Transverse colon (tissue), 4 donors: ENCODE measurements around the gene MVB12A. TPM values are rescaled to one million over a fixed set of nuclear protein-coding genes. Genes with fewer than 3 reads are reported as not detected.

Experiments
- DNase-seq: peaks from one replicate; pipeline ENCODE4 v3.0.0-alpha.2; 2019
- H3K27ac ChIP-seq, 4 donors: fragments of 200-600 bp; sonication (generic); 2 replicates each; pipeline ENCODE4 v1.5.1; 2016 to 2018; ENCODE audit warnings: inconsistent platforms in 4 of 4
- H3K27me3 ChIP-seq: fragments of 200-600 bp; sonication (generic); 2 replicates; pipeline ENCODE4 v1.5.1; 2017; ENCODE audit warnings: inconsistent platforms
- H3K36me3 ChIP-seq, 4 donors: fragments of 200-600 bp; sonication (generic); 2 replicates each; pipeline ENCODE4 v1.5.1; 2017 to 2019; ENCODE audit warnings: inconsistent platforms in 4 of 4
- H3K4me1 ChIP-seq, 4 donors: fragments of 200-600 bp; sonication (generic); 2 replicates each; pipeline ENCODE4 v1.5.1; 2017 to 2020; ENCODE audit warnings: inconsistent platforms in 4 of 4
- H3K4me3 ChIP-seq, 4 donors: fragments of 200-600 bp; sonication (generic); 1 replicate in 1 of 4; 2 replicates in 3 of 4; pipeline versions ENCODE4 v1.5.1 to v1.6.1; 2017 to 2019; ENCODE audit warnings: inconsistent platforms in 4 of 4
- H3K9me3 ChIP-seq, 2 donors: fragments of 200-600 bp; sonication (generic); 2 replicates each; pipeline ENCODE4 v1.5.1; 2017 to 2019; ENCODE audit warnings: inconsistent platforms in 2 of 2
- EP300 ChIP-seq: sonication (generic); formaldehyde crosslinking; IDR thresholded peaks from one replicate; pipeline ENCODE4 v1.6.1; 2017; ENCODE audit warnings: antibody characterized with exemption, low read depth
- POLR2A ChIP-seq: fragments of 450-650 bp; IDR thresholded peaks from one replicate; pipeline ENCODE4 v1.6.1; 2016; ENCODE audit warnings: antibody characterized with exemption, mild to moderate bottlenecking, moderate library complexity
- POLR2AphosphoS5 ChIP-seq, 3 donors: sonication (generic); formaldehyde crosslinking; IDR thresholded peaks; one replicate each; pipeline ENCODE4 v1.6.1; 2016; ENCODE audit warnings: antibody characterized with exemption in 3 of 3
- whole genome bisulfite sequencing, 2 donors: methylation state at CpG; one replicate each; pipeline ENCODE4 v1.1.5; 2018; ENCODE audit warnings: low coverage in 1 of 2; 5-methylcytosine and 5-hydroxymethylcytosine counted together
- in situ Hi-C, 4 donors: fragments of 200-750 bp; cut with MboI; loops; one replicate each; pipeline versions ENCODE4 v1.15.0 to v1.15.1; 2017; ENCODE audit warnings: low sequenced_read_pairs in 3 of 4, low pct_ligation_motif_present in 1 of 4, low pct_unique_long_range_greater_than_20kb in 1 of 4
- intact Hi-C: fragments of 100-400 bp; cut with DNase I; formaldehyde crosslinking; loops from one replicate; pipeline ENCODE4 v1.15.1; 2023; ENCODE audit warnings: low total_unique reads
- total RNA-seq, 4 donors: library from RNA; depleted of rRNA; stranded (reverse); fragments of >200 nt; gene quantifications; one replicate each; pipeline ENCODE4 v1.1.0, GENCODE V29; 2016
- TF ChIP-seq, protein P1 (sequence below), 5 experiments: fragments of 200-600 bp in 3 of 5; fragments of 450-650 bp in 2 of 5; sonication (generic) in 3 of 5; IDR thresholded peaks; 1 replicate in 2 of 5; 2 replicates in 3 of 5; pipeline ENCODE4 v1.5.1; 2016 to 2017; ENCODE audit warnings: antibody characterized with exemption in 5 of 5, inconsistent platforms in 3 of 5, mild to moderate bottlenecking in 2 of 5, moderate library complexity in 1 of 5

The MVB12A gene
- total RNA-seq, 4 donors from 2014 or later, result 22.9 to 84.2 (median 83.1) TPM

DNA sequence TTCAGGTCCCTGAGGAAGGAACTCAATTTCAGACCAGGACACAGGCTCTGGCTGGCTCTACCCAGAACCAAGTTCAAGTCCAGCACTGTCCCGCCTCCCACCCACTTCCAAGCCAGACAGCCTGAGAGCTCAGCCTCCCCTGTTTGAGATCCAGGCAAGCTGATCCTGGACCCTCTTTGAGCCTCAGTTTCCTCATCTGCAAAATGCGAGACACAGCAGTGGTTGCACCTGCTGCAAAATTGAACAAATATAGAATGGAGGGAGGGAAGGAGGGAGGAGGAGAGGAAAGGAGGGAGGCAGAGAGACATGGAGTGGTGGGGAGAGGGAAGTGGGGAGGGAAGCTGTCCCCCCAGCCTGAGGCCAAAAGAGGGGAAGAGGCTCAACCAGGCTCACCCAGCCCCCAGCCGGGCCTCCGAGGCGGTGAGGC is 27.9 kb downstream of the MVB12A start:
- H3K27ac ChIP-seq, result no peak overlapping the region
- H3K36me3 ChIP-seq, result no peaks in the 10 kb centered on the region
- no peaks in the 10 kb centered on the region for H3K9me3 ChIP-seq
- WGBS, 2 donors, result 0 to 35% methylated on average over 1 to 5 of the region's 5 CpGs
- in situ Hi-C loops, result no loop called here
- no peak for DNase-seq
- H3K4me3 ChIP-seq, result peak overlapping the region in 2 of 4 donors; percentile 36 to 50
- TF ChIP-seq, protein P1, sequence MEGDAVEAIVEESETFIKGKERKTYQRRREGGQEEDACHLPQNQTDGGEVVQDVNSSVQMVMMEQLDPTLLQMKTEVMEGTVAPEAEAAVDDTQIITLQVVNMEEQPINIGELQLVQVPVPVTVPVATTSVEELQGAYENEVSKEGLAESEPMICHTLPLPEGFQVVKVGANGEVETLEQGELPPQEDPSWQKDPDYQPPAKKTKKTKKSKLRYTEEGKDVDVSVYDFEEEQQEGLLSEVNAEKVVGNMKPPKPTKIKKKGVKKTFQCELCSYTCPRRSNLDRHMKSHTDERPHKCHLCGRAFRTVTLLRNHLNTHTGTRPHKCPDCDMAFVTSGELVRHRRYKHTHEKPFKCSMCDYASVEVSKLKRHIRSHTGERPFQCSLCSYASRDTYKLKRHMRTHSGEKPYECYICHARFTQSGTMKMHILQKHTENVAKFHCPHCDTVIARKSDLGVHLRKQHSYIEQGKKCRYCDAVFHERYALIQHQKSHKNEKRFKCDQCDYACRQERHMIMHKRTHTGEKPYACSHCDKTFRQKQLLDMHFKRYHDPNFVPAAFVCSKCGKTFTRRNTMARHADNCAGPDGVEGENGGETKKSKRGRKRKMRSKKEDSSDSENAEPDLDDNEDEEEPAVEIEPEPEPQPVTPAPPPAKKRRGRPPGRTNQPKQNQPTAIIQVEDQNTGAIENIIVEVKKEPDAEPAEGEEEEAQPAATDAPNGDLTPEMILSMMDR (IDR thresholded peaks at IDR 0.05), result no peak
- no peak for TF ChIP-seq EP300
- no peak for TF ChIP-seq POLR2A
- TF ChIP-seq POLR2AphosphoS5 (IDR thresholded peaks at IDR 0.05), result no peak
- intact Hi-C loops, result no loop called here
- peaks cover 12% of the 10 kb centered on the region for H3K27me3 ChIP-seq
- peaks cover 0 to 8% (median 6%) of the 10 kb centered on the region in 4 donors for H3K4me1 ChIP-seq

DNA sequence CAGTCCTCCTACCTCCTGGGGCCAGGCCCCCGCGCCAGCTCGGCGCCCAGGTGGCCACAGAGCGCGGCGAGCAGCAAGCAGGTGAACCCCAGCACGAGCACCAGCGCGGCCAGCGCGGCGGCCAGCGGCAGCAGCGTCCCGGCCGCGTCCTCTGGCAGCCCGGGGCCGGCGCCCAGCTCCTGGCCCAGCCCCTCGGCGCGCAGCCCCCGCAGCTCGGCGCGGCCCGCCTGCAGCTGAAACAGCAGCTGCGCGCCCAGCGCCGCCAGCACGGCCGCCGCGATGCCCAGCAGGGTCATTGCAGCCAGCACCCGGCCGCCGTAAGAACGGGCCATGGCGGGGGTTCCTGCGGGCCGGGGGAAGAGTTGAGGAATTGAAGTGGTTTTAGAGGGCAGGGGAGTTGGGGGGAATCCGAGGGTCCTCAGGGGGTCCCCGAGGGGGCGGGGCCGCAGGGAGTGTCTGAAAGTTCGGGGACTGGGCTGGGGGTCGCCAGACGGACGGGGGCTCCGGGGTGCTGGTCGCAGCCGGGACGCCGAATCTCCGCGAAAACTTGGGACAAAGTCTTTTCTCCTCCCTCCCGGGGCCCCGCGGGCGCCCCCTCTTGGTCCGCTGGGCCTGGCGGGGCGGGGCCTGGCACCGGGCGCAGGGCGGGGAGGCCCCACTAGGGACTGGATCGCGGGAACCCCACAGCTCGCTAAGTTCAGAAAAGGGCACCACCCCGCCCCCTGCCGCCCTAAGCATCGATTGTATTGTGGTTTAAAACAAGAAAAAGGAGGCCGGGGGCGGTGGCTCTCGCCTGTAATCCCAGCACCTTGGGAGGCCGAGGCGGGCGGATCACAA is 28.5 kb downstream of the MVB12A start, which contains the start of gene TMEM221:
TMEM221 (minus strand) TSS at position 538 of the 837 bp plus-strand sequence; CDS start at position 332, 206 bp downstream.
- DNase-seq, result peak; percentile 61
- Histone ChIP-seq H3K9me3 (no peaks in the 10 kb centered on the region), H3K36me3 (no peaks in the 10 kb centered on the region), H3K27me3 (peaks cover 12% of the 10 kb centered on the region), H3K27ac (no peak within 1 kb of the TSS), H3K4me3 (peak within 1 kb of the TSS; percentile 16 to 50 (median 34)), H3K4me1 (peaks cover 0 to 8% (median 6%) of the 10 kb centered on the region in 4 donors)
- 5% methylated on average over 42 of the region's 81 CpGs; no CpG with 5 or more reads in 1 of the 2 donors for WGBS, 2 donors
- in situ Hi-C loops (no loop called here), intact Hi-C loops (no loop called here)
- no peak for TF ChIP-seq EP300
- TF ChIP-seq, protein P1 (IDR thresholded peaks at IDR 0.05), result peak in 4 of 5 experiments; percentile 31 to 59 (median 52)

DNA sequence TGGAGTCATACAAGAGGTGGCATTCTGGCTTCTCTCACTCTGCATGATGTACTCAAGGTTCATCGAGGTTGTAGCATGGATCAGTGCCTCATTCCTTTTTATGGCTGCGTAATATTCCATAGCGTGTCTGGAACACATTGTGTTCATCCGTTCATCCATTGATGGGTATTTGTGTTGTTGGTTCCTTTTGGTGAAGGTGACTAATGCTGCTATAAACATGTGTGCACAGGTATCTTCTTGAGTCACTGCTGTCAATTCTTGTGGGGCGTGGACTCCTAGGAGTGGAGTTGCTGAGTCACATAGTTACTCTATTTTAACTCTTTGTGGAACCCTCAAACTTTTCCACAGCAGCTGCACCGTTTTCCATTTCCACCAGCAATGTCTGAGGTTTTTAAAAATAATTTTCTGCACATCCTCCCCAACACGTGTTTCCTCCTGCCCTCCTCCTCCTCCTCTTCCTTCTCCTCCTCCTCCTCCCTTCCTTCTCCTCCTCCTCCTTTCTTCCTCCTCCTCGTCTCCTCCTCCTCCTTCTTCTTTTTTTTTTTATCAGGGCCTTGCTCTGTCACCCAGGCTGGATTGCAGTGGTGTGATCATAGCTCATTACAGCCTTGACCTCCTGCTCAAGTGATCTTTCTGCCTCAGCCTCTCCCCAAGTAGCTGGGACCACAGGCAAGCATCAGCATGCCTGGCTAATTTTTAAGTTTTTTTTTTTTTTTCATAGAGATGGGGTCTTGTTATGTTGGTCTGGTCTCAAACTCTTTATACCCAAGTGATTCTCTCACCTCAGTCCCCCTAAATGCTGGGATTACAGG is 30.6 kb downstream of the MVB12A start:
- intact Hi-C loops, result loop anchor here (5.0 kb wide), 1 partner anchor 62 kb away; the partner anchor contains the start of gene PGLS
- no peak for TF ChIP-seq POLR2AphosphoS5 (IDR thresholded peaks at IDR 0.05)
- TF ChIP-seq POLR2A, result no peak
- TF ChIP-seq, protein P1 (IDR thresholded peaks at IDR 0.05), result no peak
- TF ChIP-seq EP300, result no peak
- Histone ChIP-seq H3K9me3 (no peaks in the 10 kb centered on the region), H3K27ac (no peak overlapping the region), H3K36me3 (no peaks in the 10 kb centered on the region), H3K4me1 (peaks cover 0 to 8% (median 6%) of the 10 kb centered on the region in 4 donors), H3K4me3 (no peak overlapping the region), H3K27me3 (peaks cover 31% of the 10 kb centered on the region)
- WGBS, 2 donors, result 34 to 50% methylated on average over 8 of the region's 8 CpGs
- in situ Hi-C loops, result no loop called here
- DNase-seq, result no peak

DNA sequence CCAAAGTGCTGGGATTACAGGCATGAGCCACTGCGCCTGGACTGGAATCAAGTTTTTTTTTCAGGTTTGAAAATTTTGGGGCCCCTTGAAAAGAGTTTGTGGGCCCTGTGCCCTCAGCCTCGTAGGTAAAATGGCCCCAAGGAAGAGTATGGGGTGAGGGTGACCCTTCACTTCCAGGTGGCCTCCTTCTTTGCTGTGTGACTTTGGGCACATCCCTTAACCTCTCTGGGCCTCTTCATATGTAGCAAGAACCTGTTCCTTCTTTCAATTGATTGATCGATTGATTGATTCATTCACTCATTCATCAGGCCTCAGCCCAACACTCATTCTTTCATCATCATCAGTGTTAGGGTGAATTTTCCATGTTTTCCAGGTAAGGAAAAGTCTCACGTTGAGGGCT is 32.0 kb downstream of the MVB12A start:
- Histone ChIP-seq H3K9me3 (no peaks in the 10 kb centered on the region), H3K27ac (no peak overlapping the region), H3K27me3 (peaks cover 45% of the 10 kb centered on the region), H3K36me3 (no peaks in the 10 kb centered on the region), H3K4me3 (no peak overlapping the region), H3K4me1 (peaks cover 0 to 11% (median 7%) of the 10 kb centered on the region in 4 donors)
- in situ Hi-C loops (no loop called here), intact Hi-C loops (loop anchor here (5.0 kb wide), 1 partner anchor 60 kb away; the partner anchor contains the start of gene PGLS)
- no peak for TF ChIP-seq POLR2AphosphoS5 (IDR thresholded peaks at IDR 0.05)
- TF ChIP-seq, protein P1 (IDR thresholded peaks at IDR 0.05), result no peak
- TF ChIP-seq EP300, result no peak
- no peak for TF ChIP-seq POLR2A
- WGBS, 2 donors, result 81 to 83% methylated on average over 1 to 4 of the region's 4 CpGs
- no peak for DNase-seq
